Endodermal cell (in vitro differentiated cells): Measurements from ENCODE around the gene BLVRA. TPM values are rescaled to one million over a fixed set of nuclear protein-coding genes. Genes with fewer than 3 reads are reported as not detected.

Source experiments
- DNase-seq: peaks from one replicate; pipeline ENCODE4 v3.0.0-alpha.2; 2017
- H3K27ac ChIP-seq: 2 replicates; pipeline ENCODE4 v1.5.1; 2013; ENCODE audit warnings: mild to moderate bottlenecking, low read depth, low read length, moderate library complexity
- H3K27me3 ChIP-seq: 2 replicates; pipeline ENCODE4 v1.6.1; 2013; ENCODE audit warnings: mild to moderate bottlenecking, low read length, moderate library complexity; ENCODE audit not compliant: insufficient read depth, control insufficient read depth, poor library complexity, severe bottlenecking
- H3K36me3 ChIP-seq: 2 replicates; pipeline ENCODE4 v1.7.0; 2013; ENCODE audit warnings: mild to moderate bottlenecking, low read length, moderate library complexity; ENCODE audit not compliant: control insufficient read depth, insufficient read depth
- H3K4me1 ChIP-seq: one replicate; pipeline ENCODE4 v1.7.0; 2013; ENCODE audit warnings: low read length; ENCODE audit not compliant: control insufficient read depth, insufficient read depth
- H3K4me3 ChIP-seq: 2 replicates; pipeline ENCODE4 v1.5.1; 2013; ENCODE audit warnings: mild to moderate bottlenecking, low read length, moderate library complexity
- H3K9ac ChIP-seq: 2 replicates; pipeline ENCODE4 v1.6.1; 2013; ENCODE audit warnings: mild to moderate bottlenecking, low read length, moderate library complexity; ENCODE audit not compliant: poor library complexity, severe bottlenecking; ENCODE audit errors: extremely low read depth
- H3K9me3 ChIP-seq: 2 replicates; pipeline ENCODE4 v1.6.1; 2013; ENCODE audit warnings: mild to moderate bottlenecking, low read length, moderate library complexity; ENCODE audit not compliant: control insufficient read depth
- H3K27ac Mint-ChIP-seq: 2 replicates; pipeline ENCODE4 v1.8.0; 2020; ENCODE audit warnings: mixed read lengths
- H3K27me3 Mint-ChIP-seq: 2 replicates; pipeline ENCODE4 v1.8.0; 2021; ENCODE audit warnings: mild to moderate bottlenecking, mixed read lengths; ENCODE audit not compliant: insufficient read depth
- H3K36me3 Mint-ChIP-seq: 2 replicates; pipeline ENCODE4 v1.8.0; 2020; ENCODE audit warnings: low read depth, mixed read lengths
- H3K4me1 Mint-ChIP-seq: 2 replicates; pipeline ENCODE4 v1.8.0; 2020; ENCODE audit warnings: mixed read lengths
- H3K4me3 Mint-ChIP-seq: 2 replicates; pipeline ENCODE4 v1.8.0; 2020; ENCODE audit warnings: mild to moderate bottlenecking, moderate library complexity, mixed read lengths
- H3K9me3 Mint-ChIP-seq: 2 replicates; pipeline ENCODE4 v1.8.0; 2020; ENCODE audit warnings: mild to moderate bottlenecking, mixed read lengths
- WGBS, 2 experiments: methylation state at CpG; one replicate each; pipeline versions ENCODE4 v1.1.5 to v1.1.7; 2013; ENCODE audit warnings: missing lambda C conversion rate in 2 of 2, mixed read lengths in 1 of 2; ENCODE audit not compliant: insufficient coverage in 1 of 2, insufficient read length in 1 of 2; 5-methylcytosine and 5-hydroxymethylcytosine counted together
- total RNA-seq, 2 donors: library from RNA; stranded (reverse); fragmentation: NEBNext Ultra II Directional in 1 of 2; extraction: Animal tissue kit (Norgen Biotek cat#: 25700) in 1 of 2; gene quantifications; 2 replicates in 1 of 2; 3 replicates in 1 of 2; pipeline ENCODE4 v1.2.1, GENCODE V29; 2021
- TF ChIP-seq, protein P1 (sequence below): fragments of 200-600 bp; sonication (generic); conservative IDR thresholded peaks from 2 replicates; pipeline ENCODE4 v1.5.0; 2021; ENCODE audit warnings: antibody characterized with exemption, mild to moderate bottlenecking

The BLVRA gene
- total RNA-seq, 2 donors from 2014 or later, result 32.0 to 41.2 TPM

DNA sequence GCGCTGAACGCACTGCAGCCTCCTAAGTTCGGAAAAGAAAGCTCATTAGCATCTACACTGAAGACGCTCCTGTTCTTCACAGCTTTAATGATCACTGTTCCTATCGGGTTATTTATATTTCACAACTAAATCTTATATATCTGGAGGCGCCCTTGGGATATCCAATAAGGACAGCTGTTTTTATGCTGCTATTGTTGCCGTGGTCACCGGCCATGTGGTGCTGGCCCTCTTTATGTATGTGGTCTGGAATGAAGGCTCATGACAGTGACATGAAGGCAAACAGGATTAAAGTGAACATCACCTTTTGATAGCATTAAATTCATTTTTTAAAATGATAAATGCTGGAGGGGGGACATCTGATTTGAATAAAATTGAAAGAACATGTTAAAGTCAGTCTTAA is 8.8 kb downstream of the BLVRA start:
- no peak overlapping the region for H3K27ac Mint-ChIP-seq
- peaks cover 8% of the 10 kb centered on the region for H3K4me1 ChIP-seq
- no peak for DNase-seq
- peaks cover under 1% of the 10 kb centered on the region for H3K9me3 Mint-ChIP-seq
- WGBS, 2 experiments, result 91 to 94% methylated on average over 5 to 8 of the region's 8 CpGs
- TF ChIP-seq, protein P1, sequence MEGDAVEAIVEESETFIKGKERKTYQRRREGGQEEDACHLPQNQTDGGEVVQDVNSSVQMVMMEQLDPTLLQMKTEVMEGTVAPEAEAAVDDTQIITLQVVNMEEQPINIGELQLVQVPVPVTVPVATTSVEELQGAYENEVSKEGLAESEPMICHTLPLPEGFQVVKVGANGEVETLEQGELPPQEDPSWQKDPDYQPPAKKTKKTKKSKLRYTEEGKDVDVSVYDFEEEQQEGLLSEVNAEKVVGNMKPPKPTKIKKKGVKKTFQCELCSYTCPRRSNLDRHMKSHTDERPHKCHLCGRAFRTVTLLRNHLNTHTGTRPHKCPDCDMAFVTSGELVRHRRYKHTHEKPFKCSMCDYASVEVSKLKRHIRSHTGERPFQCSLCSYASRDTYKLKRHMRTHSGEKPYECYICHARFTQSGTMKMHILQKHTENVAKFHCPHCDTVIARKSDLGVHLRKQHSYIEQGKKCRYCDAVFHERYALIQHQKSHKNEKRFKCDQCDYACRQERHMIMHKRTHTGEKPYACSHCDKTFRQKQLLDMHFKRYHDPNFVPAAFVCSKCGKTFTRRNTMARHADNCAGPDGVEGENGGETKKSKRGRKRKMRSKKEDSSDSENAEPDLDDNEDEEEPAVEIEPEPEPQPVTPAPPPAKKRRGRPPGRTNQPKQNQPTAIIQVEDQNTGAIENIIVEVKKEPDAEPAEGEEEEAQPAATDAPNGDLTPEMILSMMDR, result no peak
- H3K4me1 Mint-ChIP-seq, result peaks cover 64% of the 10 kb centered on the region
- H3K9ac ChIP-seq, result no peak overlapping the region
- H3K27me3 Mint-ChIP-seq, result peaks cover 3% of the 10 kb centered on the region
- H3K4me3 ChIP-seq, result no peak overlapping the region
- H3K4me3 Mint-ChIP-seq, result no peak overlapping the region
- H3K36me3 Mint-ChIP-seq, result peaks cover under 1% of the 10 kb centered on the region
- H3K36me3 ChIP-seq, result no peaks in the 10 kb centered on the region
- H3K27me3 ChIP-seq, result peaks cover 13% of the 10 kb centered on the region
- H3K9me3 ChIP-seq, result no peaks in the 10 kb centered on the region
- H3K27ac ChIP-seq, result no peak overlapping the region

DNA sequence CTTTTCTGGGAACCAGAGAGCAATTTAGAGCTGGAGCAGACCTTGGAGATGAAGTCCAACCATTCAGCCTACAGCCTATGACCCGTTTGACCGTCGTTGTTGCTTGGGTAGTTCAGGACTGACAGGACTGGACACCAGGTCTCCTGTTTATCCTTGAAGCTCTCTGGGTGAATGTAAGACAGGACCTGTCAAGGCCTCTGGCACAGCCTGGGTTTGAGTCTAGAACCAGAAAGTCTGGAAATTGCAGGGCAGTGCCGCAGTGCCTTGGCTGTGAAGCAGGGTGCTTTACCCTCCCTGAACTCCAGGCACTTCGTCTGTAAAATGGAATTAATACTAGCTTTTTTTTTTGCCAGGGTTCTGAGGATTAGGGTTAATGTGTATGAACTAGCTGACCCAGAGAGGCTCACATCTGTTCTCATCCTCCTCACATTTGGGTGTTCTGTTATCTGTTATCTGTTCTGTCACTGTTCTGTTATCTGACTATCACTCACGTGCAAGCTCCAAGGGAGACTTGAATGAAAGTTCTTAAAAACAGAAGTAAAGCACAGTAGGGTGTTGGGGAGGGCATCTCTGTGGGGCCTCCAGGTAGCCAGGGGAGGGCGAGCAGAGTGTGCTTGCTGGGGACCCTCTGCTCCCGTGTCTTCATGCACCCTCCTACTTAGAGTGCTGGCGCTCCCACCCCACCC is 9.9 kb downstream of the BLVRA start:
- Histone ChIP-seq H3K9me3 (no peaks in the 10 kb centered on the region), H3K4me1 (peaks cover 8% of the 10 kb centered on the region), H3K36me3 (no peaks in the 10 kb centered on the region), H3K4me3 (no peak overlapping the region), H3K27me3 (peaks cover 13% of the 10 kb centered on the region), H3K9ac (no peak overlapping the region), H3K27ac (no peak overlapping the region)
- peaks cover 3% of the 10 kb centered on the region for H3K27me3 Mint-ChIP-seq
- H3K4me1 Mint-ChIP-seq, result peaks cover 59% of the 10 kb centered on the region
- peaks cover 3% of the 10 kb centered on the region for H3K9me3 Mint-ChIP-seq
- DNase-seq, result peak; percentile 48
- H3K36me3 Mint-ChIP-seq, result peaks cover 7% of the 10 kb centered on the region
- TF ChIP-seq, protein P1, result no peak
- H3K4me3 Mint-ChIP-seq, result no peak overlapping the region
- WGBS, 2 experiments, result 62 to 76% methylated on average over 5 to 9 of the region's 9 CpGs
- H3K27ac Mint-ChIP-seq, result no peak overlapping the region

DNA sequence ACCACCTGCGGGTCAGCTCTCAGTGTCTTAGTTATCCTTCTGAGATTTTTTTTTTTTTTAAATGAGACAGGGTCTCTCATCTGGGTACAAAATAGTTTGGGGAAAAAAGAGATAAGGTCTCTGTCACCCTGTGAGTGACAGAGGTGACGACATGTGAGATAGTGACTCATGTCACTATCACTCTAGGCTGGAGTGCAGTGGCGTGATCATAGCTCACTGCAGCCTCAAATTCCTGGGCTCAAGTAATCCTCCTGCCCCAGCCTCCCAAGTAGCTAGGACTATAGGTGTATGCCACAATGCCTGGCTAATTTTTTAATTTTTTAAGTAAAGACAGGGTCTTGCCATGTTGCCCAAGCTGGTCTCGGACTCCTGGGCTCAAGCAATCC is 10.4 kb downstream of the BLVRA start:
- peaks cover 3% of the 10 kb centered on the region for H3K27me3 Mint-ChIP-seq
- Histone ChIP-seq H3K4me3 (no peak overlapping the region), H3K36me3 (no peaks in the 10 kb centered on the region), H3K27ac (no peak overlapping the region), H3K9me3 (no peaks in the 10 kb centered on the region), H3K27me3 (peaks cover 13% of the 10 kb centered on the region), H3K9ac (no peak overlapping the region), H3K4me1 (peaks cover 8% of the 10 kb centered on the region)
- 83 to 89% methylated on average over 4 of the region's 4 CpGs for WGBS, 2 experiments
- H3K36me3 Mint-ChIP-seq, result peaks cover 8% of the 10 kb centered on the region
- peaks cover 54% of the 10 kb centered on the region for H3K4me1 Mint-ChIP-seq
- peaks cover 7% of the 10 kb centered on the region for H3K9me3 Mint-ChIP-seq
- H3K27ac Mint-ChIP-seq, result no peak overlapping the region
- no peak overlapping the region for H3K4me3 Mint-ChIP-seq
- no peak for DNase-seq
- TF ChIP-seq, protein P1, result no peak
